H1 (cell line): ENCODE results near the gene TOM1. TPM values are rescaled to one million over a fixed set of nuclear protein-coding genes. Genes with fewer than 3 reads are reported as not detected.

Experiments used
- BRCA1 ChIP-seq: IDR thresholded peaks from 2 replicates; pipeline ENCODE4 v1.6.1; 2012; ENCODE audit warnings: low read depth, low read length, improper control_type of control experiment
- MAFK ChIP-seq: IDR thresholded peaks from 2 replicates; pipeline ENCODE4 v1.6.1; 2012; ENCODE audit warnings: low read depth, mild to moderate bottlenecking, improper control_type of control experiment, low read length
- POLR2A ChIP-seq, 2 experiments: IDR thresholded peaks; 1 replicate in 1 of 2; 2 replicates in 1 of 2; pipeline ENCODE4 v1.6.1; 2011; ENCODE audit warnings: low read depth in 2 of 2, low read length in 2 of 2, mild to moderate bottlenecking in 2 of 2; ENCODE audit errors: control extremely low read depth in 1 of 2
- polyA plus RNA-seq, 7 experiments: library from polyadenylated mRNA; depleted of rRNA in 3 of 7; stranded (reverse) in 5 of 7; unstranded in 2 of 7; fragments of >200 nt in 5 of 7; fragments of 200-250 nt in 2 of 7; gene quantifications; 1 replicate in 5 of 7; 2 replicates in 1 of 7; 4 replicates in 1 of 7; pipeline versions ENCODE4 v1.2.1 to v1.2.3, GENCODE V29; 2011 to 2013; ENCODE audit warnings: missing spikeins in 2 of 7, mixed read lengths in 2 of 7
- total RNA-seq: library from RNA; stranded (reverse); fragmentation: NEBNext Ultra II Directional; extraction: Animal tissue kit (Norgen Biotek cat#: 25700); gene quantifications from 2 replicates; pipeline ENCODE4 v1.2.1, GENCODE V29; 2021
- TF ChIP-seq, protein P1 (sequence below): fragments of 300-600 bp; sonication (generic); IDR thresholded peaks from 2 replicates; pipeline ENCODE4 v1.7.1; 2012; ENCODE audit warnings: low read length, moderate library complexity, mild to moderate bottlenecking, inconsistent platforms; ENCODE audit not compliant: insufficient replicate concordance

The TOM1 gene
- total and polyA plus RNA-seq, 2 of the 8 experiments (the other 6 are each of a cell fraction or from before 2014, with no cell fraction given), result 25.1 to 39.2 TPM

DNA sequence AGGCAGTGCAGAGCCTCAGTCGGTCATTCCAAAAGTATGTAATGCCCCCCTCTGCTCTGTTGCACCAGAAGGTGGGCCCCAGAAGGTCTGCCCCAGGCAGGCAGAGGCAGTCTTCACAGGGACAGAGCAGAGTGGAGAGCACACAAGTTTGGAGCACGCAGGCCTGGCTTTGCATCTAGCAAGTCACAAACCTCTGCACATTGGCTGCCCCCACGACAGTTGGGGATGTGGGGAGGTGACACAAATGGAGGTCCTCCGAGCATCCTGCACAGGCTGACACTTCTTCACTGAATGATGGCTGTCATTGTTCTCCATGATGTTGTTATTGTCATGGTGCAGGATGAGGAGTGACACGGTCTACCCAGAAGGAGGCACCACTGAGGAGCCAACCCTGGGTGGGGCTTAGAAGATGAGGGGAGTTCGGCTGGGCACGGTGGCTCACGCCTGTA, 11.9 kb downstream of the TOM1 start (continued):
- TF ChIP-seq, protein P1, sequence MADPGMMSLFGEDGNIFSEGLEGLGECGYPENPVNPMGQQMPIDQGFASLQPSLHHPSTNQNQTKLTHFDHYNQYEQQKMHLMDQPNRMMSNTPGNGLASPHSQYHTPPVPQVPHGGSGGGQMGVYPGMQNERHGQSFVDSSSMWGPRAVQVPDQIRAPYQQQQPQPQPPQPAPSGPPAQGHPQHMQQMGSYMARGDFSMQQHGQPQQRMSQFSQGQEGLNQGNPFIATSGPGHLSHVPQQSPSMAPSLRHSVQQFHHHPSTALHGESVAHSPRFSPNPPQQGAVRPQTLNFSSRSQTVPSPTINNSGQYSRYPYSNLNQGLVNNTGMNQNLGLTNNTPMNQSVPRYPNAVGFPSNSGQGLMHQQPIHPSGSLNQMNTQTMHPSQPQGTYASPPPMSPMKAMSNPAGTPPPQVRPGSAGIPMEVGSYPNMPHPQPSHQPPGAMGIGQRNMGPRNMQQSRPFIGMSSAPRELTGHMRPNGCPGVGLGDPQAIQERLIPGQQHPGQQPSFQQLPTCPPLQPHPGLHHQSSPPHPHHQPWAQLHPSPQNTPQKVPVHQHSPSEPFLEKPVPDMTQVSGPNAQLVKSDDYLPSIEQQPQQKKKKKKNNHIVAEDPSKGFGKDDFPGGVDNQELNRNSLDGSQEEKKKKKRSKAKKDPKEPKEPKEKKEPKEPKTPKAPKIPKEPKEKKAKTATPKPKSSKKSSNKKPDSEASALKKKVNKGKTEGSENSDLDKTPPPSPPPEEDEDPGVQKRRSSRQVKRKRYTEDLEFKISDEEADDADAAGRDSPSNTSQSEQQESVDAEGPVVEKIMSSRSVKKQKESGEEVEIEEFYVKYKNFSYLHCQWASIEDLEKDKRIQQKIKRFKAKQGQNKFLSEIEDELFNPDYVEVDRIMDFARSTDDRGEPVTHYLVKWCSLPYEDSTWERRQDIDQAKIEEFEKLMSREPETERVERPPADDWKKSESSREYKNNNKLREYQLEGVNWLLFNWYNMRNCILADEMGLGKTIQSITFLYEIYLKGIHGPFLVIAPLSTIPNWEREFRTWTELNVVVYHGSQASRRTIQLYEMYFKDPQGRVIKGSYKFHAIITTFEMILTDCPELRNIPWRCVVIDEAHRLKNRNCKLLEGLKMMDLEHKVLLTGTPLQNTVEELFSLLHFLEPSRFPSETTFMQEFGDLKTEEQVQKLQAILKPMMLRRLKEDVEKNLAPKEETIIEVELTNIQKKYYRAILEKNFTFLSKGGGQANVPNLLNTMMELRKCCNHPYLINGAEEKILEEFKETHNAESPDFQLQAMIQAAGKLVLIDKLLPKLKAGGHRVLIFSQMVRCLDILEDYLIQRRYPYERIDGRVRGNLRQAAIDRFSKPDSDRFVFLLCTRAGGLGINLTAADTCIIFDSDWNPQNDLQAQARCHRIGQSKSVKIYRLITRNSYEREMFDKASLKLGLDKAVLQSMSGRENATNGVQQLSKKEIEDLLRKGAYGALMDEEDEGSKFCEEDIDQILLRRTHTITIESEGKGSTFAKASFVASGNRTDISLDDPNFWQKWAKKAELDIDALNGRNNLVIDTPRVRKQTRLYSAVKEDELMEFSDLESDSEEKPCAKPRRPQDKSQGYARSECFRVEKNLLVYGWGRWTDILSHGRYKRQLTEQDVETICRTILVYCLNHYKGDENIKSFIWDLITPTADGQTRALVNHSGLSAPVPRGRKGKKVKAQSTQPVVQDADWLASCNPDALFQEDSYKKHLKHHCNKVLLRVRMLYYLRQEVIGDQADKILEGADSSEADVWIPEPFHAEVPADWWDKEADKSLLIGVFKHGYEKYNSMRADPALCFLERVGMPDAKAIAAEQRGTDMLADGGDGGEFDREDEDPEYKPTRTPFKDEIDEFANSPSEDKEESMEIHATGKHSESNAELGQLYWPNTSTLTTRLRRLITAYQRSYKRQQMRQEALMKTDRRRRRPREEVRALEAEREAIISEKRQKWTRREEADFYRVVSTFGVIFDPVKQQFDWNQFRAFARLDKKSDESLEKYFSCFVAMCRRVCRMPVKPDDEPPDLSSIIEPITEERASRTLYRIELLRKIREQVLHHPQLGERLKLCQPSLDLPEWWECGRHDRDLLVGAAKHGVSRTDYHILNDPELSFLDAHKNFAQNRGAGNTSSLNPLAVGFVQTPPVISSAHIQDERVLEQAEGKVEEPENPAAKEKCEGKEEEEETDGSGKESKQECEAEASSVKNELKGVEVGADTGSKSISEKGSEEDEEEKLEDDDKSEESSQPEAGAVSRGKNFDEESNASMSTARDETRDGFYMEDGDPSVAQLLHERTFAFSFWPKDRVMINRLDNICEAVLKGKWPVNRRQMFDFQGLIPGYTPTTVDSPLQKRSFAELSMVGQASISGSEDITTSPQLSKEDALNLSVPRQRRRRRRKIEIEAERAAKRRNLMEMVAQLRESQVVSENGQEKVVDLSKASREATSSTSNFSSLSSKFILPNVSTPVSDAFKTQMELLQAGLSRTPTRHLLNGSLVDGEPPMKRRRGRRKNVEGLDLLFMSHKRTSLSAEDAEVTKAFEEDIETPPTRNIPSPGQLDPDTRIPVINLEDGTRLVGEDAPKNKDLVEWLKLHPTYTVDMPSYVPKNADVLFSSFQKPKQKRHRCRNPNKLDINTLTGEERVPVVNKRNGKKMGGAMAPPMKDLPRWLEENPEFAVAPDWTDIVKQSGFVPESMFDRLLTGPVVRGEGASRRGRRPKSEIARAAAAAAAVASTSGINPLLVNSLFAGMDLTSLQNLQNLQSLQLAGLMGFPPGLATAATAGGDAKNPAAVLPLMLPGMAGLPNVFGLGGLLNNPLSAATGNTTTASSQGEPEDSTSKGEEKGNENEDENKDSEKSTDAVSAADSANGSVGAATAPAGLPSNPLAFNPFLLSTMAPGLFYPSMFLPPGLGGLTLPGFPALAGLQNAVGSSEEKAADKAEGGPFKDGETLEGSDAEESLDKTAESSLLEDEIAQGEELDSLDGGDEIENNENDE, result no peak
- TF ChIP-seq POLR2A (IDR thresholded peaks at IDR 0.05; ENCODE audit: control extremely low read depth in 1 of 2, low read depth in 2 of 2, low read length in 2 of 2) (no peak), BRCA1 (no peak), MAFK (no peak)
